ENCODE measurements around the gene XCL1. TPM values are rescaled to one million over a fixed set of nuclear protein-coding genes. Genes with fewer than 3 reads are reported as not detected.

The XCL1 gene
- total RNA-seq, 1 experiment from 2014 or later = not detected

DNA sequence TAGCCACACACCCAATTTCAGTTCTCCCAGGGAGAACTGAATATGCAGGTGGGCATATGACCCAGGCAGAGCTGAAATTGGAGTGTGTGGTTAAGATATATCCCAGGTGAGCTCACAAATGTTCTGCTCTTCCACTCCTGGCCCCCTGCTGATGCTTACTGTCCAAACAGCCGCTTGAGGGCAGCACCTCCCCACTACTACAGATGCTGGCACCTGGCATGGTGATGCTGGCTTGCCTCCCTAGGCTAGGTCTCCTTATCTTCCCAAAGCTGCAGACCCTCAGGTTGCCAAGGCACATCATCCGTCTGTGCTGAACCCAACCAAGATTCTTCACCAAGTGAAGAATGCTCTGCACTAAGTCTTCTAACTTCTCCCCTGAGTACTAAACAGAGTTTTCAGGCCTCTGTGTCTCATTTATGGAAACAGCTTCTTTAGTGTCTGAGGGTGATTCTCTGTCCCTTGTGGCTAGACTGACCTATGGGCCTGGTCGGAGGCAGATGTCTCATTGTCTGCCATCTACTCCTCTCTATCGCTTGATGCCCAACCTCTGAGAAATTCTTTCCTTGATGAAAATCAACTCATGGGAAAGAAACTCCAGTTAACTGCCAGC lies 27.2 kb downstream of the XCL1 start:
- Histone ChIP-seq H3K4me3 (ENCODE audit: low read length) (no peak overlapping the region), H3K9me2 (replicated peaks; ENCODE audit: low read length) (no peaks in the 10 kb centered on the region), H3K4me1 (ENCODE audit: insufficient read depth, low read length) (peaks cover 8% of the 10 kb centered on the region; the same call in 1 of the 2 replicates), H2AFZ (ENCODE audit: low read length) (no peak overlapping the region), H3K27ac (ENCODE audit: low read length) (no peak overlapping the region), H3K9ac (ENCODE audit: low read length) (no peak overlapping the region), H4K20me1 (ENCODE audit: low read length) (no peaks in the 10 kb centered on the region), H3K9me3 (ENCODE audit: low read length) (no peaks in the 10 kb centered on the region), H3K4me2 (ENCODE audit: low read length) (no peak overlapping the region), H3F3A (ENCODE audit: low read length, unreplicated experiment) (no peaks in the 10 kb centered on the region), H3K79me2 (ENCODE audit: low read length) (no peaks in the 10 kb centered on the region), H3K36me3 (ENCODE audit: low read depth, low read length) (no peaks in the 10 kb centered on the region), H3K27me3 (ENCODE audit: low read length) (no peaks in the 10 kb centered on the region)
- BruUV-seq (replicated peaks) = no TSS peak
- CTCF ChIA-PET = interaction anchor here (0.5 to 1.7 kb wide), 16 partner anchors 18 to 748 kb away, joined by 3 to 44 read pairs (median 4); no protein-coding TSS in a partner anchor
- ATAC-seq (peak; percentile 95), DNase-seq (peak; percentile 85)
- no peak for TF ChIP-seq EZH2 (IDR thresholded peaks at IDR 0.05; ENCODE audit: low read length, unreplicated experiment)
- TF ChIP-seq, protein P1, sequence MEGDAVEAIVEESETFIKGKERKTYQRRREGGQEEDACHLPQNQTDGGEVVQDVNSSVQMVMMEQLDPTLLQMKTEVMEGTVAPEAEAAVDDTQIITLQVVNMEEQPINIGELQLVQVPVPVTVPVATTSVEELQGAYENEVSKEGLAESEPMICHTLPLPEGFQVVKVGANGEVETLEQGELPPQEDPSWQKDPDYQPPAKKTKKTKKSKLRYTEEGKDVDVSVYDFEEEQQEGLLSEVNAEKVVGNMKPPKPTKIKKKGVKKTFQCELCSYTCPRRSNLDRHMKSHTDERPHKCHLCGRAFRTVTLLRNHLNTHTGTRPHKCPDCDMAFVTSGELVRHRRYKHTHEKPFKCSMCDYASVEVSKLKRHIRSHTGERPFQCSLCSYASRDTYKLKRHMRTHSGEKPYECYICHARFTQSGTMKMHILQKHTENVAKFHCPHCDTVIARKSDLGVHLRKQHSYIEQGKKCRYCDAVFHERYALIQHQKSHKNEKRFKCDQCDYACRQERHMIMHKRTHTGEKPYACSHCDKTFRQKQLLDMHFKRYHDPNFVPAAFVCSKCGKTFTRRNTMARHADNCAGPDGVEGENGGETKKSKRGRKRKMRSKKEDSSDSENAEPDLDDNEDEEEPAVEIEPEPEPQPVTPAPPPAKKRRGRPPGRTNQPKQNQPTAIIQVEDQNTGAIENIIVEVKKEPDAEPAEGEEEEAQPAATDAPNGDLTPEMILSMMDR (conservative IDR thresholded peaks at IDR 0.05; ENCODE audit: low read depth, low read length) = peak; percentile 97
- POLR2A ChIA-PET (ENCODE audit: unreplicated experiment) = interaction anchor here (0.5 to 0.6 kb wide), 2 partner anchors 27 to 357 kb away, joined by 3 to 4 read pairs; no protein-coding TSS in a partner anchor
- intact Hi-C loops (cut with micrococcal nuclease) = loop anchor here (2.0 to 10.0 kb wide), 3 partner anchors 321 to 745 kb away; no protein-coding TSS in a partner anchor

DNA sequence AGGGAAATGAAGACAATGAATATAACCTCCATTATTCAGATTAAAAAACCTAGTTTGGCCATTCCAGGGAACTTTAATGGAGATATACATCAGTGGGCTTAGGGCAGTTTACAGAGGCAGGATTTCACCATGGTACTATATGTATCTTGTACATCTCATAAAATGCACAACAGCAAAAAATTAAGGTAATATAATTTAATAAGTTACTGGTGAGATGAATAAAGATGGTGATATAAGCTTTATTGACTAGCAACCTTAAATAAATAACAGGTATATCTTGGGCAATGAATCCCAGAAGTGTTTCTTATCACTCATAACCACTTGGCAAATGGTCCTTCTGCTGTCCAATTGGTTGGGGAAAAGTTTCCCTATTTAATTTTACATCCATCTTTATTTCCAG lies 29.0 kb downstream of the XCL1 start:
- CTCF ChIA-PET = no interaction called here
- no peaks in the 10 kb centered on the region for H3F3A ChIP-seq (ENCODE audit: low read length, unreplicated experiment)
- intact Hi-C loops (cut with micrococcal nuclease) = loop anchor here (1.0 to 10.0 kb wide), 5 partner anchors 257 to 639 kb away; partner anchors contain the start of gene ATP1B1

DNA sequence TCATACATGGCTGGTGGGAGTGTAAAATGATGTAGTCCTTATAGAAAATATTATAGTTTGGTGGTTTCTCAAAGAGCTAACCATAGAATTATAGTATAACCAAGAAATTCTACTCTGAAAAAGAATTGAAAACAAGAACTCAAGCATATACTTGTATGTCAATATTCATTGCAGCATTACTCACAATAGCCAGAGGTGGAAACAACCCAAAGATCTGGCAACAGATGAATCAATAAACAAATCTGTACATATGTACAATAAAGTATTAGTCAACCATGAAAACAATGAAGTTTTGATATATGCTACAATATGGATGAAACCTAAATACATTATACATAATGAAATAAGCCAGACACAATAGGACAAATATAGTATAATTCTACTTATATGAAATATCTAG lies 29.7 kb downstream of the XCL1 start:
- intact Hi-C loops (cut with micrococcal nuclease) = loop anchor here (5.0 to 10.0 kb wide), 4 partner anchors 256 to 639 kb away; partner anchors contain the start of gene ATP1B1
- H2AFZ ChIP-seq (ENCODE audit: low read length) = no peak overlapping the region
- no peaks in the 10 kb centered on the region for H3K9me2 ChIP-seq (replicated peaks; ENCODE audit: low read length)

More for the DNA sequence above, 29.0 kb downstream of the XCL1 start:
- Histone ChIP-seq H3K4me2 (ENCODE audit: low read length) (no peak overlapping the region), H3K36me3 (ENCODE audit: low read depth, low read length) (no peaks in the 10 kb centered on the region), H4K20me1 (ENCODE audit: low read length) (no peaks in the 10 kb centered on the region), H3K27me3 (ENCODE audit: low read length) (no peaks in the 10 kb centered on the region), H3K9me3 (ENCODE audit: low read length) (no peaks in the 10 kb centered on the region), H3K79me2 (ENCODE audit: low read length) (no peaks in the 10 kb centered on the region), H3K9ac (ENCODE audit: low read length) (no peak overlapping the region), H3K9me2 (replicated peaks; ENCODE audit: low read length) (no peaks in the 10 kb centered on the region), H3K4me1 (ENCODE audit: insufficient read depth, low read length) (peaks cover 8% of the 10 kb centered on the region; the same call in 1 of the 2 replicates), H3K4me3 (ENCODE audit: low read length) (no peak overlapping the region), H3K27ac (ENCODE audit: low read length) (no peak overlapping the region), H2AFZ (ENCODE audit: low read length) (no peak overlapping the region)
- BruUV-seq (replicated peaks) = no TSS peak
- DNase-seq (no peak), ATAC-seq (no peak)
- POLR2A ChIA-PET (ENCODE audit: unreplicated experiment) = no interaction called here
- TF ChIP-seq EZH2phosphoT487 (IDR thresholded peaks at IDR 0.05; ENCODE audit: borderline replicate concordance, low read length) (no peak), EZH2 (IDR thresholded peaks at IDR 0.05; ENCODE audit: low read length, unreplicated experiment) (no peak)
- TF ChIP-seq, protein P1 (conservative IDR thresholded peaks at IDR 0.05; ENCODE audit: low read depth, low read length) = no peak

More for the DNA sequence above, 29.7 kb downstream of the XCL1 start:
- POLR2A ChIA-PET (ENCODE audit: unreplicated experiment) = no interaction called here
- Histone ChIP-seq H3K4me3 (ENCODE audit: low read length) (no peak overlapping the region), H3K36me3 (ENCODE audit: low read depth, low read length) (no peaks in the 10 kb centered on the region), H3K4me2 (ENCODE audit: low read length) (no peak overlapping the region), H4K20me1 (ENCODE audit: low read length) (no peaks in the 10 kb centered on the region), H3K9me3 (ENCODE audit: low read length) (no peaks in the 10 kb centered on the region), H3K4me1 (ENCODE audit: insufficient read depth, low read length) (peaks cover 8% of the 10 kb centered on the region; the same call in 1 of the 2 replicates), H3K27ac (ENCODE audit: low read length) (no peak overlapping the region), H3K79me2 (ENCODE audit: low read length) (no peaks in the 10 kb centered on the region), H3F3A (ENCODE audit: low read length, unreplicated experiment) (no peaks in the 10 kb centered on the region), H3K27me3 (ENCODE audit: low read length) (no peaks in the 10 kb centered on the region), H3K9ac (ENCODE audit: low read length) (no peak overlapping the region)
- peak; percentile 73 for DNase-seq
- peak; percentile 57 for ATAC-seq
- TF ChIP-seq EZH2 (IDR thresholded peaks at IDR 0.05; ENCODE audit: low read length, unreplicated experiment) (no peak), EZH2phosphoT487 (IDR thresholded peaks at IDR 0.05; ENCODE audit: borderline replicate concordance, low read length) (no peak)
- TF ChIP-seq, protein P1 (conservative IDR thresholded peaks at IDR 0.05; ENCODE audit: low read depth, low read length) = no peak
- CTCF ChIA-PET = no interaction called here
- no TSS peak for BruUV-seq (replicated peaks)

Measured in PC-3 (cell line).